GM18517 (cell line): ENCODE results near the gene COX4I2.
"Not testable (repeated sequence)": the region's sequence is repeated elsewhere in the genome, so short reads cannot be mapped to it uniquely, and the experiment has no call there.

Experiments used
- ATAC-seq: cut with Tn5 transposase; IDR thresholded peaks from one replicate; pipeline ENCODE4 v1.9.1; 2021; ENCODE audit warnings: mild to moderate bottlenecking, moderate library complexity; ENCODE audit not compliant: unreplicated experiment

Gene COX4I2

DNA sequence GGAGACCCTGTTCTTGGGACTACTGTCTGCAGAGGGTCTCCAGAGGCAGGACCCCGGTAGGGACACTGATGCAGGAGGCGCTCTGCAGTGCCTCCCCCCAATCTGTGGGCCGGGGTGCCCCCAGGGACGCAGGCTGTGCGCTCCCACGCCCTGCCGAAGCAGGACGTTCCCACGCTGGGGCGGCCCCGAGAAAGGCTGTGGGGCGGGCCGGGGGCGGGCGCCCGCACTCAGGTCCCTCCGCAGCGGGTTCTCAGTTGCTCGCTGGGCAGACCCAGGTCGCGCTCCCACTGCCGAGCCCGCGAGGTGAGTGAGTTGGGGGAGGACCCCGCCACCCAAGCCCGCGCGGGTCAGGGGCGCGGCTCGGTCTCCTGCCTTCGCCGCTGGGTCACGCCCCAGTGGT is at the start of gene COX4I2:
Gene COX4I2 (plus strand): TSS at position 253 of the 400 bp plus-strand sequence. CDS start 1,106 bp downstream, outside the sequence.
- ATAC-seq: no peak

DNA sequence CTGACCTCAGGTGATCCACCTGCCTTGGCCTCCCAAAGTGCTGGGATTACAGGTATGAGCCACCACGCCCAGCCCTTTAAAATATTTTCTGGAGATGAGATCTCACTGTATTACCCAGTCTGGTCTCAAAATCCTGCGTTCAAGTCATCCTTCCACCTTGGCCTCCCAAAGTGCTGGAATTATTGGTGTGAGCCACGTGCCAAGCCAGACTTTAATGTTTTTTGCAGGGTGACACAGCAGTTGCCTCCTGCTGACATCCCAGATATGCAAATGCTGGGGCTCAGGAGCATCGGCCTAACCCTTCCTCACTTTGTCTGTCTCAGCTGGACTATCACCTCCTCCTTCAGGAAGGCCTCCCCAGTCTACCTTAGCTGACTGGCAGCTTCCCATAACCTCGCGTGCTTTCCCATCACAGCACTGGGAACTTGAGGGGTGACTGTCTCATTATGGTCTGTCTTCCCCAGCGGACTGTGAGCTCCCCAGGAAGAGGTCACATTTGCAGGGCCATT is 46.9 kb upstream of the COX4I2 start:
- ATAC-seq: no peak

DNA sequence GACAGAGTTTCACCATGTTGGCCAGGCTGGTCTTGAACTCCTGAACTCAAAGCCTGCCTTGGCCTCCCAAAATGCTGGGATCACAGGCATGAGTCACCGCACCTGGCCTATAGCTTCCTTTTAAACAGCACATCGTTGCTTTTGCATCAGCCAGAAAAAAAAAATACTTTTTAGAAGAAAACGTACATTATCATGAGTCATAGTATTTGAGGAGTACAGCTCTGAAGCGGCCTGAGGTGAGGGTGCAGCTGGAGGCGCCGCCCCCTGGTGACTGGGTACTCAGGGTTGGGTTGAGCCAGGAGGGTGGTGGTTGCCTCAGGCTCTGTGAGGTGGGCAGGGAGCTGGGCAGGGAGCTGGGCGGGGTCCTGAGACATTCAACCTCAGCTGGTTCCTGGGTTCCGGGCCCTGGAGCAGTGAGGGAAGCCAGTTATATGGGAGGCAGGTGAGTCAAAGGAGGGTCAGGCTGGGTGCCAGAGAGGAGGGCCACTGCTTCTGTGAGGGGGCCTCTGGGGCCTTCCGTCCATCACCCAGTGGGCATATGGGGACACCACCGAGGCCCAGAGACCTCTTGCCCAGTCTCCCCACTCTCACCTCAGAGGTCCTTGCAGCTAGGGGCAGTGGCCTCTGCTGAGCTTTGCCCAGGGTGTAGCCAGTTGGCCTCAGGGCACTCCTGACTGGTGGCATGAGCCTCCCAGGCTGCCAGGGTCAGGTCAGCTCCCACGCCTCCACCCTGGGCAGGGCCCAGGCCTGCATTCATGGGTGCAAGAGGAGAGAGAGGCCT is 44.3 kb upstream of the COX4I2 start:
- no peak for ATAC-seq

DNA sequence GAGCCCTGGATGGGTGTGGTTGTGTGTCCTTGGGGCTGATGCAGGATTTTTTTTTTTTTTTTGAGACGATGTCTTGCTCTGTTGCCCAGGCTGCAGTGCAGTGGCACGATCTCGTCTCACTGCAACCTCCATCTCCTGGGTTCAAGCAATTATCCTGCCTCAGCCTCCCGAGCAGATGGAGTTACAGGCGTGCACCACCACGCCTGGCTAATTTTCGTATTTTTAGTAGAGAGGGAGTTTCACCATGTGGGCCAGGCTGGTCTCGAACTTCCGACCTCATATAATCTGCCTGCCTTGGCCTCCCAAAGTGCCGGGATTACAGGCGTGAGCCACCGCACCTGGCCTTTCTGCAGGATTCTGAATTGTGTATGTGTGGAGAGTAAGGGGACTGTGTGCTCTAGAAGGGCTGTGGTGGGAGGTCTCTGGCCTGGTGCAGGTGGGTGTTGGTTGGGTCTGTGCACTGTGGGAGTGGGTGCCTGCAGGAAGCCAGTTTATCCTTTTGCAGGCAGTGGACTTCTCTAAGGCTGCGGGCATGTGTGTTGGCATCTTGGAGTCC is 43.6 kb upstream of the COX4I2 start:
- ATAC-seq: no peak

DNA sequence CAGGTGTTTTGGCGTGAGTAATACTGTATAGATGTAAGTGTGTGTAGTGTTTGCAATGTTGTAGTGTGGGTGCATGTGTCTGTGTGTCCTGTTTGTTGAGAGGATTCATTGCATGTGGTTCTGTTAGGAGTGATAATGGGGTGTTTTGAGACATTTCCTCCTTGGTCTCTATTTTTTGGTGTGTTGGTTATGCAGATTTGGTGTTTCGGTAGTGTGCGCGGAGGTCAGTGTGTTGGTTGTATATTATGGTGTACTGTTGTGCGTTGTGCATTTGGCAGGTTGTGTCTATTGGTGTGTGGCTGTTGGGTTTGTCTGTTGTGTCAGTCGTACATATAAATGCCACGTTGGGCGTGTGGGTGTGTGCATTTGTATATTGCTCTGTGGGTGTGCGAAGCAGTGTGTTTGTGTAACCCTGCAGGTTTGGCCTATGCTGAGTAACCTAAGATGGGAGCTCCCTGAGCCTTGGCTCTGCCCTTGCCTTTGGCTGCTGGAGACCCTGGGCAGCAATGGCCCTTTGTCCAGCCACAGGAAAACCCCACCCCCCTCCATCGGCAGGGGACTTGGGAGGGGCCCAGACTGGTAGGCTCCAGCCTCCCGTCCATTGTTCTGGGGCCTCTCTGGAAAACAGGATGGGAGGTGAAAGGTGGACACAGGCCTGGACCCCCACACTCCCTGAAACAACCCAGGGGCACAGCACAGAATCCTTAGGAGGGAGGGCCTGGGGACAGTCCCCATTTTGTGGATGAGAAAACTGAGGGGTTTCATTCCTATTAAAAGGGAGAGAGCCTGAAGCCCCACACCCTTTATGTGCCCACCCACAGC is 42.9 kb upstream of the COX4I2 start:
- ATAC-seq: no peak

DNA sequence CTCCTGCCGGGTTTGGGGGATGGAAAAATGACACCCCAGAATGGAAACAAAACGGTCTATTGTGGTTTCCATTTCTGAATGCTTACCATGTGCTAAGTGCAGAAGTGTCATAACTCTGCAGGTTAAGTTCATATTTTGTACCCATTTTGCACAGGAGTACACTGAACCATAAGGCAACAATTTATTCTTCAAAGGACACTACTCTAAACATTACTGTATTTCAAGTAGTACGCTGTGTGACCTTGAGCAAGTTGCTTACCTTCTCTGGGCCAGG is 42.4 kb upstream of the COX4I2 start:
- ATAC-seq: no peak

DNA sequence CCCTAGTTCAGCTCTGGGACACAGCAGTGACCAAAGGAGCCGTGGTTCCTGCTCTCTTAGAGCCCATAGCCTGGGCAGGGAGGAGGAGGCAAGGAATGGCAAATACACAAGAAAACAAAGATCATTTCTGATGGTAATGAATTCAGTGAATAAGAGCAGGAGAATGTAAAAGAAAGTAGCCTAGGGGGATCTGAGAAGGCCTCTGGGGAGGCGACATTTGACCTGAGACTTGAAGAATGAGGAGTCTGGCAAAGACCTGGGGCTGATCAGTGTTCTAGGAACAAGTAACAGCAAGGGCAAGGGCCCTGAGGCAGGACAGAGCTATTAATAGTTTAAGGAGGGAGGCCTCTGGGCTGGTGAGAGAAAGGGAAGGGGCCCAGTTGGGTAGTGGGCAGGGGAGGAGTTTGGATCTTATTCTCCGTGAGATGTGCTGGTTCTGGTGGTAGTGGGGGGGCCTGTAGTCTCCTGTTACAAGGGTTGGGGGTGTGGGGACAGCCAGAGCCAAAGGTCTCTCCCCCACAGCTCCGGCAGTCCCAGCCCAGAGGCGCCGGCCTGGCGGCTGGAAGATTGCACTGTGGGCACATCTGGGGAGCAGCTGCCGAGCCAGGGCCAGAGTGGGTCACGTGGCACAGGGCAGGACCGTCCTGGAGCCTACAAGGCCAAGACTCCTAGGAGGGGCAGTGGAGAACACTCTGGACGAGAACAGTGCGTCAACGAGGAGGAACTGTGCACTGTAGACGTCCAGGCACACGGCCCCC is 41.9 kb upstream of the COX4I2 start:
- ATAC-seq: no peak

DNA sequence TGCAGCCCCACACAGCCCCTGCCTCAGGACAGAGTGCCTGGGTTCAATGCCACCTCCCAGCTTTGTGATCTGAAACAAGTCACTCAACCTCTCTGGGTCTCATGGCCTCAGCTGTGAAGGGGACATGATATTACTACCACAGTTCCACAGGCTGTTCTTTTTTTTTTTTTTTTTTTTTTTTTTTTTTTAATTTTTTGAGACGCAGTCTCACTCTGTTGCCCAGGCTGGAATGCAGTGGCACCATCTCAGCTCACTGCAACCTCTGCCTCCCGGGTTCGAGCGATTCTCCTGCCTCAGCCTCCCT is 41.3 kb upstream of the COX4I2 start:
- not testable (repeated sequence) for ATAC-seq

DNA sequence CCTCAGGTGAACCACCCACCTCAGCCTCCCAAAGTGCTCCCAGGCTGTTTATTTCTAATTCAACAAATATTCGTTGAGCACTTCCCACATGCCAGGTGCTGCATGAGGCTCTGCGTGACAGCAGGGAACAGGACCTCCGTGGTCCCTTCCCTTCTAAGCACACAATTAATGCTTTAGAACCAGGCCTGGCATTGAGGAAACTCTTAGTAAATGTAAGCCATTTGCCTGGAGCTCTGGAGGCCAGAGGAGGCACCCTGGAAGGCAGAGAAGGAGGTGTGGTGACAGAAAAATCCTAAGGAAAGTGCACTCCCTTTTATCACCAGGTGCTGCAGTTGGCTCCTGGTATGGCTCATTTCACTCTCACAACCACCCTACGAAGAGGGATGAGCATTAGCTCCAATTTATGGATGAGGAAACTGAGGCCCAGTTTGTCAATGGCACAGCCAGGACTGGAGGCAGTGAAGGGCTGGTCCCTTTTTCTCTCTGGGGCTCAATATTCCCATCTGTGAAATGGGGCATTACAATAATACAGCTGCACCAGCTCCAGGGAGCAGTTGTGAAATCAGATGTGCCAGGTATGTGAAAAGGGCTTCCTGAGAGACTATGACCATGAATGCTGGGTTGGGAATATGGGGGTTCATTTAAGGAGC is 40.8 kb upstream of the COX4I2 start:
- ATAC-seq: no peak

DNA sequence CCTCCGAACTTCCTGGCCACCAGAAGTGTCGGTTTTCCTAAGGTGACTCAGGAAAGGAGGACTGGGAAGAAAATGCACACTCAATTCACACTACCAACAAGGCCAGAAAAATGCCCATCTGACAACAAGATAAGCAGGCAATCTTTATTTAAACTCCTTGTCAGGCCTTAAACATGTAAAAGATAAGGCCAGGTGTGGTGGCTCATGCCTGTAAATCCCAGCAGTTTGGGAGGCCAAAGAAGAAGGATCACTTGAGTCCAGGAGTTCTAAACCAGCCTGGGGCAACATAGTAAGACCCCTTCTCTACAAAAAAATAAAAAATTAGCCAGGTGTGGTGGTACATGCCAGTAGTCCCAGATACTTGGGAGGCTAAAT is 40.2 kb upstream of the COX4I2 start:
- no peak for ATAC-seq

DNA sequence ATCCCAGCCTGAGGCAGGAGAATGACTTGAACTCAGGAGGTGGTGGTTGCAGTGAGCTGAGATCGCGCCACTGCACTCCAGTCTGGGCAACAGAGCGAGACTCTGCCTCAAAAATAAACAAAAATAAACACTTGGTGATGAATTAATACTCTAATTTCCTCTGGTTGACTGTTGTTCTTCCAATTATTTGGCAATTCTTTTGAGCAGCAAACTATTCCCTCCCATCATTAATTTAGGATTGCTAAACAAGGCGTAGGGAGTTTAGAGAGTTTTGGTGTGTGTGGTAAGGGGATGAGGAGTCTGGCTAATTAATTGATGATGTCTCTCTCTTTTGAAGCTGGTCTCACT is 35.3 kb upstream of the COX4I2 start:
- ATAC-seq: no peak

DNA sequence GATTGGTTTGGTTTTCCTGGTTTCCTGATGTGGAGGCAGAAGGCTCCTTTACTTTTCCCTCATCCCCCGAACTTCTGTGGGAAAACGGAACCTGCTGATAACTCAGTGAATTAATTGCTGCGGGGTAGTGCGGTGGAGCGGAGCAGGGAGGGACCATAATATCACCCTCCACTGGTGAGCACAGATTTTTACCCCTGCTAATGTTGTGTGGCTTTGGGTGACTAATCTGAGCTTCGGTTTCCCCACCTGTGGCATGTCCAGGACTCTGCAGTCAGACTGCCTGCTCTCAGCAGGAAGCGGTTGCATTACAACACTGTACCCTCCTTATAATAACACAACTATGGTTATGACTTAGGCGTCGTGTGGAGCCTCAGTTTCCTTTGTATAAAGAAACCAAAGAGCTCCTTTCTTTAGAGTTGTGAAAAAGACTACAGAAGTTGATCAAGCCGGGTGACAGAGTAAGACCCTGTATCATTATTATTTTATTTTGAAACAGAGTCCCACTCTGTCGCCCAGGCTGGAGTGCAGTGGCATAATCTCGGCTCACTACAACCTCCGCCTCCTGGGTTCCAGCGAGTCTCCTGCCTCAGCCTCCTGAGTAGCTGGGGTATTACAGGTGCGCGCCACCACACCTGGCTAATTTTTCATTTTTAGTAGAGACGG is 34.8 kb upstream of the COX4I2 start:
- ATAC-seq: peak; percentile 74

DNA sequence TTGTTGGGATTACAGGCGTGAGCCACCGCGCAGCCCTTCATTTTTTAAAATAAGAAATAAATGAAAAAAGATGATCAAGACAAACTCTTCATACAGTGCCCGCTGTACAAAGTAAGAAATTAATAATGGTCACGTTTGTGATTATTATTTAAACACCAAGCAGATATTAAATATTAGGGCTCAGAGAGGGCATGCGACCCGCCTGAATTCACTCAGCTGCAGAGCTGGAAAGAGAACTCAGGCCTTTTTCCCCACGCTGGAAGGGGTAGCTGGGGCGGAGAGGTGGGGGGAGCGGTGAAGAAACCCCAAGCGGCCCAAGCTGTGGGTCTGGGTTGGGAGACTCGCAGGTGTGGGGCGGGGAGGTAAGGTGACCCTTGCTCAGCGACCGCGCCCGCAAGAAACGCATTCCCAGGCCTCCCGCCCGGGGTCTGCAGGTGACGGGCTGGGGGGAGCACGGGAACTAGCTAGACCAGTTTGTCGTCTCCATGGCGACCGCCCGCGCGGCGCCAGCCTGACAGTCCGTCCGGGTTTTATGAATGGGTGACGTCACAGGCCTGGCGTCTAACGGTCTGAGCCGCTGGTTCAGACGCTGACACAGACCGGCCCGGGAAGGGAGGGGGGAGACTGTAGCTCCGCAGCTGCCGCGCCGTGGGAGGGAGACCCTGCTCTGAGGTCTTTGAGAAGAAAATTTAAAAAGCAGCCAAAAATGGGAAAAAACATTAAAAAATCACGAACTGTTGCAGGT is 33.7 kb upstream of the COX4I2 start:
- ATAC-seq: peak; percentile 37

DNA sequence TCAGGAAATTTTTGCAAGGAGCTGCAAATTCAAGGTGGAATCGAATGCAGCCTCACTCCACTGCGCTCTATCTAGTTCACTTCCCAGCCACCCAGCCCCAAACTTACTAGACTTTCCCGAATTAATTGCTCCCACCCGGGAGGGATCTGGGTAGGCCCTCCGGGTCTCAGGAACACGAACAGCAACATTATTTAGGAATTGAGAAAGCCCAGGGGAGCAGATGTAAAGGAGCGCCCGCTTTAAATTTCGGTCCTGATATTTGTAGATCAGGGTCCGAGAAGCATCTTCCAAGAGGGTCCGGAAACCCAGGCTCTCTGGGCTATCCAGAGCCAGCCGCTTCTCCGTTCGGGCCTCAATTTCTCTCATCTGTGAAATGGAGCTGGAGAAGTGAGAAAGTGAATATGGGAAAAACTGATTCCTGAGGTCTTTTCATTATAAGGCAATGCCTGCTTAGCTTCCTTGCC is 33.1 kb upstream of the COX4I2 start:
- no peak for ATAC-seq

DNA sequence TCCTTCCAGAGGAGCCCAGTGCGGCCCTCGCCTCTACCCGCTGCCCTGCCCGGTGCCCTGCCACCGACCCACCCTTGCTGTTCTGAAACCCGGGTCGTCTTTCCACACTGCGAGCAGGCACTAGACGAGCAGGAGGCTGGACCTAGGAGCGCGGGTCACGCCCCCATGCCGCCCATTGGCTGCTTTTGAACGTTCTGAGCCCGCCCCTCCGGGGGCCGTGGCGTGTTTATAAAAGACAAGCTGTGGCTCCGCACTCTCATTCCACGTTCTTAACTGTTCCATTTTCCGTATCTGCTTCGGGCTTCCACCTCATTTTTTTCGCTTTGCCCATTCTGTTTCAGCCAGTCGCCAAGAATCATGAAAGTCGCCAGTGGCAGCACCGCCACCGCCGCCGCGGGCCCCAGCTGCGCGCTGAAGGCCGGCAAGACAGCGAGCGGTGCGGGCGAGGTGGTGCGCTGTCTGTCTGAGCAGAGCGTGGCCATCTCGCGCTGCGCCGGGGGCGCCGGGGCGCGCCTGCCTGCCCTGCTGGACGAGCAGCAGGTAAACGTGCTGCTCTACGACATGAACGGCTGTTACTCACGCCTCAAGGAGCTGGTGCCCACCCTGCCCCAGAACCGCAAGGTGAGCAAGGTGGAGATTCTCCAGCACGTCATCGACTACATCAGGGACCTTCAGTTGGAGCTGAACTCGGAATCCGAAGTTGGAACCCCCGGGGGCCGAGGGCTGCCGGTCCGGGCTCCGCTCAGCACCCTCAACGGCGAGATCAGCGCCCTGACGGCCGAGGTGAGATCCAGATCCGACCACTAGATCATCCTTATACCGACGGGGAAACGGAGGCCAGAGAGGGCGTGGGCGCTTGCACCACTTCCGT is 32.4 kb upstream of the COX4I2 start, which contains the start of gene ID1:
Gene ID1 (plus strand): TSS at position 259 of the 871 bp plus-strand sequence. CDS start 99 bp downstream, at position 358.
- ATAC-seq: peak; percentile 77

DNA sequence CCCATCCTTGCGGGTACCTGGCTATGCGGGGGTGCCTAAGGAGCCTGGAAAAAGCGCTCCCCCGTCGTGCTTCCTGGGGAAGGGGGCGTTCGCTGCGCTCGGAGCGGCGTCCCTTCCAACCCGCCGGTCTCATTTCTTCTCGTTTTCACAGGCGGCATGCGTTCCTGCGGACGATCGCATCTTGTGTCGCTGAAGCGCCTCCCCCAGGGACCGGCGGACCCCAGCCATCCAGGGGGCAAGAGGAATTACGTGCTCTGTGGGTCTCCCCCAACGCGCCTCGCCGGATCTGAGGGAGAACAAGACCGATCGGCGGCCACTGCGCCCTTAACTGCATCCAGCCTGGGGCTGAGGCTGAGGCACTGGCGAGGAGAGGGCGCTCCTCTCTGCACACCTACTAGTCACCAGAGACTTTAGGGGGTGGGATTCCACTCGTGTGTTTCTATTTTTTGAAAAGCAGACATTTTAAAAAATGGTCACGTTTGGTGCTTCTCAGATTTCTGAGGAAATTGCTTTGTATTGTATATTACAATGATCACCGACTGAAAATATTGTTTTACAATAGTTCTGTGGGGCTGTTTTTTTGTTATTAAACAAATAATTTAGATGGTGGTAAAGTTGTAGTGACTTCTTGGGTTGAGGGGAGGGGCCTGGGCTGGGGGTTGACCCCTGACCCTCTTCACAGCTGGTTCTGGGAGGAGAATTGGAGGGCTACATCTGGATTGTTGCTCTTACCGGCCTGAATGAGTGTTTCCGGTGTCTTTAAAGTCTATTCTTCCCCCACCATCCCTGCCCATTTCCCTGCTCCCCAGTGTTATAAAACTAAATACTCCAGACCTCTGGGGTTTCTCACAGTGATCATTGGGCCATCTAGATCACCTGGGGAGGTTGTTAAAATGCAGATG is 31.6 kb upstream of the COX4I2 start:
- no peak for ATAC-seq

DNA sequence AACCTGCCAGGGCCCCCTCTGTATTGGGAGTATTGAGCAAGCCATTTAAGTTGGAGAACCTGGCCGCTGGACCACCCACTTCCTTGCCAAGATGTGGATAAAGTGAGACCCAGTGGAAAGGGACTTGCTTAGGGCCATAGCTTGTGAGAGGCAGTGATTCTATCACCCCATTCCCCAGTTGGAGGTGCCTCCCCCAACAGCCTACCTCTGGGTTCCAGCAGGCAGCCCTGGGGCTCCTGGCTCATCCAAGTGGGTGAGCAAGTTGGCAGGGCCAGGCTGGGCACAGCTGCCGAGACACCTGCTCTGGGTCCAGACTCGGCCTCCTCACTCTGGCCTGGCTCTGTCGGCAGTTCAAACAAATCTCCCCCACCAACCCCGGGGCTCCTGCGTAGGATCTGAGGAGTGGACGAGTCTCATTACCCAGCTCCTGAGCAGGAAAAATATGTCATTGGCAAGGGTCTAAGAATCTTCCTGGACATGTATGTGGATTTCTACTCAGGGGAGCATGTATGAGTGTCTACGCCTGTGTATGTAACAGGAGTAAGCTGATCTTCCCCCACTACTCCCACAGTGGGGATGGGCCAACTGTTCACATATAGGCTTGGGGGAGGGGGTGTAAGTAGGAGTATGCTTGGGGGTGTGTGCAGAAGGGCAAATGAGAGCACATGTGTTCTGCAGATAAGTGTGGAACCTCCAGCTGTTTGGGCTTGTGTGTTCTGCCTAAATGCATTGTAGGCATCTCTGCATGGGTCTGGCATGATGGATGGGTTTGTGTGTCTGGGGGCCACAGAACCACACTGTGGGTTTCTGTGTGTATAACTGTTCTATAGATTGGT is 30.7 kb upstream of the COX4I2 start:
- no peak for ATAC-seq
